Hepatocyte (in vitro differentiated cells): ENCODE results near the gene NHERF1. TPM values are rescaled to one million over a fixed set of nuclear protein-coding genes. Genes with fewer than 3 reads are reported as not detected.

Experiments used
- DNase-seq: peaks from one replicate; pipeline ENCODE4 v3.0.0-alpha.2; 2016; ENCODE audit warnings: low spot score
- H2AFZ ChIP-seq: fragments of 200-600 bp; sonication (generic); 2 replicates; pipeline ENCODE4 v1.6.0; 2016; ENCODE audit warnings: antibody characterized with exemption, mild to moderate bottlenecking
- H3K27ac ChIP-seq: fragments of 200-600 bp; sonication (generic); 2 replicates; pipeline ENCODE4 v1.5.1; 2016; ENCODE audit warnings: mild to moderate bottlenecking
- H3K27me3 ChIP-seq: fragments of 200-600 bp; sonication (generic); 2 replicates; pipeline ENCODE4 v1.6.1; 2016
- H3K36me3 ChIP-seq: fragments of 200-600 bp; sonication (generic); replicated peaks from 2 replicates; pipeline ENCODE4 v1.5.1; 2016; ENCODE audit warnings: low read depth; ENCODE audit not compliant: insufficient read depth
- H3K4me1 ChIP-seq: fragments of 200-600 bp; sonication (generic); 2 replicates; pipeline ENCODE4 v1.5.1; 2016; ENCODE audit warnings: mild to moderate bottlenecking, moderate library complexity; ENCODE audit not compliant: insufficient read depth
- H3K4me2 ChIP-seq: fragments of 200-600 bp; sonication (generic); 2 replicates; pipeline ENCODE4 v1.6.0; 2016
- H3K4me3 ChIP-seq: fragments of 200-600 bp; sonication (generic); 2 replicates; pipeline ENCODE4 v1.5.1; 2016; ENCODE audit warnings: mild to moderate bottlenecking
- H3K79me2 ChIP-seq: fragments of 200-600 bp; sonication (generic); 2 replicates; pipeline ENCODE4 v1.6.0; 2017; ENCODE audit warnings: mild to moderate bottlenecking
- H3K9me2 ChIP-seq: fragments of 200-600 bp; sonication (generic); replicated peaks from 2 replicates; pipeline ENCODE4 v1.6.0; 2017; ENCODE audit warnings: mild to moderate bottlenecking; ENCODE audit not compliant: insufficient read depth
- H3K9me3 ChIP-seq: fragments of 200-600 bp; sonication (generic); 2 replicates; pipeline ENCODE4 v1.5.1; 2016; ENCODE audit warnings: low read depth, mild to moderate bottlenecking
- H4K20me1 ChIP-seq: fragments of 200-600 bp; sonication (generic); 2 replicates; pipeline ENCODE4 v1.6.0; 2016; ENCODE audit warnings: mild to moderate bottlenecking; ENCODE audit not compliant: insufficient read depth, poor library complexity, severe bottlenecking
- EZH2 ChIP-seq: fragments of 200-600 bp; sonication (generic); IDR thresholded peaks from 2 replicates; pipeline ENCODE4 v1.6.1; 2016; ENCODE audit warnings: antibody characterized with exemption, mild to moderate bottlenecking, borderline replicate concordance
- EZH2phosphoT487 ChIP-seq: fragments of 200-600 bp; sonication (generic); IDR thresholded peaks from one replicate; pipeline ENCODE4 v1.6.1; 2018; ENCODE audit warnings: antibody characterized with exemption, mild to moderate bottlenecking, low read depth, moderate library complexity; ENCODE audit not compliant: unreplicated experiment, severe bottlenecking
- WGBS: methylation state at CpG from one replicate; pipeline ENCODE4 v1.1.6; 2016; ENCODE audit warnings: low lambda C conversion rate; ENCODE audit errors: missing lambda C conversion rate; 5-methylcytosine and 5-hydroxymethylcytosine counted together
- polyA plus RNA-seq: library from polyadenylated mRNA; unstranded; fragments of >200 nt; fragmentation: Nextera tagmentation; extraction: Ambion mirVana; gene quantifications from 2 replicates; pipeline ENCODE4 v1.2.1, GENCODE V29; 2016
- total RNA-seq: library from RNA; depleted of rRNA; stranded (reverse); fragments of >200 nt; gene quantifications from 2 replicates; pipeline ENCODE4 v1.2.3, GENCODE V29; 2014
- TF ChIP-seq, protein P1 (sequence below): fragments of 200-600 bp; sonication (generic); IDR thresholded peaks from 2 replicates; pipeline ENCODE4 v1.5.1; 2016; ENCODE audit warnings: antibody characterized with exemption, mild to moderate bottlenecking; ENCODE audit not compliant: poor library complexity

Gene NHERF1
- total and polyA plus RNA-seq, 2 experiments from 2014 or later = 263 to 763 TPM

DNA sequence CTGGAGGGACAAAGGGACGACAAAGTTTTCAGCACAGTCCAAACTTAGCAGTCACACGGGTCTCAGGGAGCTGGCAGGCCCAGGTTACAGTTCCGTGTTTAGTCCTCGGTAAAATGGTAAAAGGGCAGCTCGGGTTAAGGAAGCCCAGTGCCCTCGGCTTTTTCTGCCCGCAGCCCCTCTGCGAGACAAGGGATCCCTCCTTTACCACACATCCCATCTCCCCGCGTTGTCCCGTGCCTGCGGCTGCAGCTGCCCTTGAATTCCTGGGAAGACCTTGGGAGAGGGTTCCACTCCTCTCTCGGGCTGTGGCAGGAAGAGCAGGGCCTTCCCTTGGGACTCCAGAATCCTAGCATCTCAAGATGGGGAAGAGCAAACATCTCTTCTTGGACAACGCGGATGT is 18.6 kb upstream of the NHERF1 start:
- Histone ChIP-seq H3K79me2 (no peaks in the 10 kb centered on the region), H3K4me2 (no peak overlapping the region), H3K4me1 (no peaks in the 10 kb centered on the region), H3K36me3 (no peaks in the 10 kb centered on the region), H3K9me3 (no peaks in the 10 kb centered on the region), H3K27ac (no peak overlapping the region), H3K9me2 (no peaks in the 10 kb centered on the region), H2AFZ (no peak overlapping the region), H3K4me3 (no peak overlapping the region), H4K20me1 (no peaks in the 10 kb centered on the region), H3K27me3 (no peaks in the 10 kb centered on the region)
- no peak for TF ChIP-seq EZH2phosphoT487
- TF ChIP-seq, protein P1, sequence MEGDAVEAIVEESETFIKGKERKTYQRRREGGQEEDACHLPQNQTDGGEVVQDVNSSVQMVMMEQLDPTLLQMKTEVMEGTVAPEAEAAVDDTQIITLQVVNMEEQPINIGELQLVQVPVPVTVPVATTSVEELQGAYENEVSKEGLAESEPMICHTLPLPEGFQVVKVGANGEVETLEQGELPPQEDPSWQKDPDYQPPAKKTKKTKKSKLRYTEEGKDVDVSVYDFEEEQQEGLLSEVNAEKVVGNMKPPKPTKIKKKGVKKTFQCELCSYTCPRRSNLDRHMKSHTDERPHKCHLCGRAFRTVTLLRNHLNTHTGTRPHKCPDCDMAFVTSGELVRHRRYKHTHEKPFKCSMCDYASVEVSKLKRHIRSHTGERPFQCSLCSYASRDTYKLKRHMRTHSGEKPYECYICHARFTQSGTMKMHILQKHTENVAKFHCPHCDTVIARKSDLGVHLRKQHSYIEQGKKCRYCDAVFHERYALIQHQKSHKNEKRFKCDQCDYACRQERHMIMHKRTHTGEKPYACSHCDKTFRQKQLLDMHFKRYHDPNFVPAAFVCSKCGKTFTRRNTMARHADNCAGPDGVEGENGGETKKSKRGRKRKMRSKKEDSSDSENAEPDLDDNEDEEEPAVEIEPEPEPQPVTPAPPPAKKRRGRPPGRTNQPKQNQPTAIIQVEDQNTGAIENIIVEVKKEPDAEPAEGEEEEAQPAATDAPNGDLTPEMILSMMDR = no peak
- TF ChIP-seq EZH2 = no peak
- DNase-seq = no peak
- 93% methylated on average over 15 of the region's 15 CpGs for WGBS

DNA sequence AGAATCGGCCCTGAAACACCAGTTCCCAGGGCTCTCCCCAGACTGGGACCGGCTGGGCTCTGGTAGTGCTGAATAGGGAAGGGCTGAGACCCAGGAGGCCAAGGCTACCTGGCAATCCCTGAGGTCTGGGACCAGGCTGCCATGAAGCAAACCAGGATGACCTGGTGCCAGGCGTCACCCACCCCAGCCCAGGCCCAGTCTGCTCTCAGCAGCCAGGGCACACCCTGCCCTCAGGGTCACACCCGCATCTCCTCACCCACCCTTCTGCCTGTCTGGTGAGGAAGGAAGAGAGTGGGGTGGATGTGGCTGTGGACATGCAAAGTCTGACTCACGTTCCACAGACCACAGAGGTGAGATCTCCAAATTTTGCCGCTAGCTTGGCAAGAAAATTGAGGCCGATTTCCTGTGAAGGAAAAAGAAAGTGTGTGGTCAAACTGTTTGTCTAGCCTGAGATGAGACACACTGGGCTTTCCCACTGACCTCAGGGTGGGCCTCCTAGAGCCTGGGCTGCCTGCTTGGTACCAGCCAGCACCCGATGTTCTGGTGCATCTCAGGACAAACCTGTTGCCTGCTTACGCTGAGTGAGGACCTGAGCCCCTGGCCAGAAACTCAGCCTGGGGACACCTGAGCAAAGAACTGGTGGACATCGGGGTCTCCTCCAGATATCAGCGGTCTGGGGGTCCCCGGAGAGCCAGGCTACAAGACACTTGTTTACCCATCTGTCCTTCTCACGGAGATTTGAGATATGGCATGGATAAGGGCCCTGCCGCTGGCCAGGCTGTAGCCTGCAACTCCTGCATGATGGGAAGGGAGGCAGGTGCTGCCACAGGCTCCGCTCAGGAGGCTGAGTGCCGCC is 17.7 kb upstream of the NHERF1 start:
- Histone ChIP-seq H3K4me1 (no peaks in the 10 kb centered on the region), H3K4me2 (no peak overlapping the region), H3K9me3 (no peaks in the 10 kb centered on the region), H3K4me3 (no peak overlapping the region), H3K9me2 (no peaks in the 10 kb centered on the region), H3K27me3 (no peaks in the 10 kb centered on the region), H3K27ac (no peak overlapping the region), H3K79me2 (no peaks in the 10 kb centered on the region), H2AFZ (no peak overlapping the region), H3K36me3 (no peaks in the 10 kb centered on the region), H4K20me1 (no peaks in the 10 kb centered on the region)
- DNase-seq = no peak
- 88% methylated on average over 16 of the region's 16 CpGs for WGBS
- TF ChIP-seq, protein P1 = no peak
- TF ChIP-seq EZH2phosphoT487 (no peak), EZH2 (no peak)

DNA sequence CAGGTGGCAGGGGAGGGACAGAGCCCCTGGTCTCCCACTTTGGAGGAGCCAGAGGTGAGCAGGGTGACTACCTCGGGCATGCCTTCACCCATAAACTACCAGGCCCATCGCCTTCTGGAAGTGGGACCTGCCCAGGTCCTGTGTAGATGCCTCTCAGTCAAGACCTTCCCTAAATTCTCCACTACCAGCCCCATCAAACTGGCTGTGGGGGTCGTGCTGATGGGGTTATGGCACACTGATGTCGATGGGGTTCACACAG is 17.2 kb upstream of the NHERF1 start:
- Histone ChIP-seq H3K27ac (no peak overlapping the region), H3K9me3 (no peaks in the 10 kb centered on the region), H3K4me3 (no peak overlapping the region), H3K9me2 (no peaks in the 10 kb centered on the region), H3K27me3 (no peaks in the 10 kb centered on the region), H3K36me3 (no peaks in the 10 kb centered on the region), H3K4me2 (no peak overlapping the region), H4K20me1 (no peaks in the 10 kb centered on the region), H3K79me2 (no peaks in the 10 kb centered on the region), H3K4me1 (no peaks in the 10 kb centered on the region), H2AFZ (no peak overlapping the region)
- no peak for DNase-seq
- no peak for TF ChIP-seq EZH2
- TF ChIP-seq, protein P1 = no peak
- TF ChIP-seq EZH2phosphoT487 = no peak
- 73% methylated on average over 4 of the region's 4 CpGs for WGBS
